Measurements from ENCODE around the gene GJA10. TPM values are rescaled to one million over a fixed set of nuclear protein-coding genes. Genes with fewer than 3 reads are reported as not detected.
"Not testable (repeated sequence)": the region's sequence is repeated elsewhere in the genome, so short reads cannot be mapped to it uniquely, and the experiment has no call there.

GJA10 gene
- total and polyA plus RNA-seq, 4 donors: not detected

DNA sequence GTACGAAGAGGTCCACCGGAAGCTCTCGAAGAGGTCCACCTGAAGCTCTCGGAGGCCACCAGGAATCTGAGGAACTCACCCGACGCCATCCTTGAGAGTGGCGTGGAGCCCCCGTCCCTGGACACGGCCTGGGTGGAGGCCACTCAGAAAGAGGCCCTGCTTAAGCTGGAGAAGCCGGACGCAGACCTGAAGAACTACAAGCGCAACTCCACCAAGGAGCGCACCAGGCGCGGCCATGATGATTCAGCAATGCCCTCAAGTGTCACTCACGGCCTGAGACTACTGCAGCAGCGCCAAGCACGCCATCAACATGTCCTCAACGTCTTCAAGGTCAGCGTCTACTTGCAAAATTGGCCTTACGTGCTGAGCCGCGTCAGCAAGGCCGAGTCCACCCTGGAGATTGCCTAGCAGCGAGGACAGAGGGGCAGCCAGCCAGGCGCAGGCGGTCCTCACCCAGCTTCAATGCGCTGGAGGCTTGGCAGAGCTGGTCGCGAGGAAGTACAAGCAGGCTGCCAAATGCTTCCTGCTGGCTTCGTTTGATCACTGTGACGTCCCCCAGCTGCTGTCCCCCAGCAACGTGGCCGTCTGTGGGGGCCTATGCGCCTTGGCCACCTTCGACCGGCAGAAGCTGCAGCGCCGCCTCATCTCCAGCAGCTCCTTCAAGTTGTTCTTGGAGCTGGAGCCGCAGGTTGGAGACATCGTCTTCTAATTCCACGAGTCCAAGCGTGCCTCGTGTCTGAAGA is 7.7 kb upstream of the GJA10 start:
- 93% methylated on average over 44 of the region's 44 CpGs for WGBS (ENCODE audit: insufficient coverage)
- no peaks in the 10 kb centered on the region for H3K36me3 ChIP-seq (ENCODE audit: control insufficient read depth, insufficient read depth, low read length)
- no peak overlapping the region for H3K27ac ChIP-seq (ENCODE audit: low read depth, low read length)
- no peaks in the 10 kb centered on the region for H3K9me3 ChIP-seq (ENCODE audit: control insufficient read depth, insufficient read depth, low read length)
- H3K4me3 ChIP-seq (ENCODE audit: low read depth, low read length): no peak overlapping the region
- peaks cover 7% of the 10 kb centered on the region for H3K27me3 ChIP-seq (ENCODE audit: control insufficient read depth, insufficient read depth, low read length)
- H3K4me1 ChIP-seq (ENCODE audit: control insufficient read depth, insufficient read depth, low read length): peaks cover 8% of the 10 kb centered on the region
- no peak for DNase-seq (ENCODE audit: low read depth in 4 of 6, low spot score in 6 of 6)

DNA sequence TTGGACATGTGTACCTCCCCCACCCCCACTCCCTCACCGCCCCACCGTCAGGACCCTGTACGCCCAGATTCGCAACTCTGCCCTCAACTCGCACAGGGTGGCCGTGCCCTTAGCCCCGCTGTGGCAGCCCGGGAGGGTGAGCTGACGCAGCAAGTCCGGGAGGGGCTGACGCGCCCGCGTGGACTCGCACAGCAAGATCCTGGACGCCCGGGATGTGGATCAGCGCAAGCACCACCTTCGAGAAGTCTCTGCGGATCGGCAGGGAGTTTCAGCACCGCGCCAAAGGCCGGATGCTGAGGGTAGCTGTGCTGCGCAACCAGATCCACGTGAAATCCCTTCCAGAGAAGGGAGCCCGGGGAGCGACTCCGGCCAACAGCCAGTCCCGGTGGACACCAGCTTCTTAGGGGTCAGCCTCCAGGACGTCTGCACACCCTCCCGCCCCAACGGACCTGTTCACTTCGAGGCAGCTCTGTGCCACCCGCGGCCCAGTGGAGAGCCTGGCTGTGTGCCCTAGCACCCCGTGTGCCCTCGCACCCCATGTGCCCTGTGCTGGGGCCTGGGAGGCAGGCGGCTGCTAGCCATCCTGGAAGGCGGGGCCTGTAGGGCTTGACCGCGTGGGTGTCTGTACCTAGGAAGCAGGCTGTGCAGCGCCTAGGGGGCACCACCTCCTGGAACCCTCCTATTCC is 6.7 kb upstream of the GJA10 start:
- no peak overlapping the region for H3K4me3 ChIP-seq (ENCODE audit: low read depth, low read length)
- H3K9me3 ChIP-seq (ENCODE audit: control insufficient read depth, insufficient read depth, low read length): no peaks in the 10 kb centered on the region
- H3K27me3 ChIP-seq (ENCODE audit: control insufficient read depth, insufficient read depth, low read length): peaks cover 9% of the 10 kb centered on the region
- no peak overlapping the region for H3K27ac ChIP-seq (ENCODE audit: low read depth, low read length)
- WGBS (ENCODE audit: insufficient coverage): 30% methylated on average over 41 of the region's 43 CpGs
- H3K36me3 ChIP-seq (ENCODE audit: control insufficient read depth, insufficient read depth, low read length): no peaks in the 10 kb centered on the region
- H3K4me1 ChIP-seq (ENCODE audit: control insufficient read depth, insufficient read depth, low read length): peaks cover 8% of the 10 kb centered on the region
- DNase-seq (ENCODE audit: low read depth in 4 of 6, low spot score in 6 of 6): no peak

DNA sequence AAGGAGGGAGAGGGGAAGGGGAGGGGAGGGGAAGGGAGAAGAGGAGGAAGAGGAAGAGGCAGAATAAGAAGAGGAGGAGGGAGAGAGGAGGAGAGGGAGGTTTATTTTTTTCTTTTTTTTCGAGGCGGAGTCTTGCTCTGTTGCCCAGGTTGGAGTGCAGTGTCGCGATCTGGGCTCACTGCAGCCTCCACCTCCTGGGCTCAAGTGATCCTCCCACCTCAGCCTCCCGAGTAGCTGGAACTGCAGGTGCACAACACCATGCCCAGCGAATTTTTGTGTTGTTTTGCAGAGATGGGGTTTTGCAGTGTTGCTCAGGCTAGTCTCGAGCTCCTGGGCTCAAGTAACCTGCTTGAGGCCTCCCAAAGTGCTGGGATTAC is 6.1 kb upstream of the GJA10 start:
- DNase-seq (ENCODE audit: low read depth in 4 of 6, low spot score in 6 of 6): no peak
- Histone ChIP-seq H3K36me3 (ENCODE audit: control insufficient read depth, insufficient read depth, low read length) (no peaks in the 10 kb centered on the region), H3K27ac (ENCODE audit: low read depth, low read length) (no peak overlapping the region), H3K9me3 (ENCODE audit: control insufficient read depth, insufficient read depth, low read length) (no peaks in the 10 kb centered on the region), H3K4me3 (ENCODE audit: low read depth, low read length) (no peak overlapping the region), H3K27me3 (ENCODE audit: control insufficient read depth, insufficient read depth, low read length) (peaks cover 9% of the 10 kb centered on the region), H3K4me1 (ENCODE audit: control insufficient read depth, insufficient read depth, low read length) (peaks cover 8% of the 10 kb centered on the region)
- no CpG with 5 or more reads among the region's 7 CpGs for WGBS (ENCODE audit: insufficient coverage)

DNA sequence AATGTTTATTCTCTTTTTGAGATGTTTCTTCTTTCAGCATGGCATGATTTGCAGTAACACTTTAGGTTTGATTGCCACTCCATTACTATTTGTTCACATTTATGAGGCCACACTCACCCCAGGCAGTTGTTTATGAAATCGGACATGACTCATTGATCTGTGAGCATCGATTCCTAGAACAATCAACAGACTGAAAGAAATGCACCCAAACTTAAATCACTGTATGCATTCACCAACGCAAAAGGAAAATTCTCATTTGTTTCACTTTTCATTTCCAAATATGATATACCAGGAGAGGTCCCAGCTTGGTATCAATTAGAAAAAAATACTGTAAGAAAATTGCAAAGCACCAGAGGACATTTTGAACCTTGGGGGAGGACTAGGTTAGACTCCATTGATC is 5.4 kb upstream of the GJA10 start:
- peaks cover 9% of the 10 kb centered on the region for H3K27me3 ChIP-seq (ENCODE audit: control insufficient read depth, insufficient read depth, low read length)
- H3K4me3 ChIP-seq (ENCODE audit: low read depth, low read length): no peak overlapping the region
- no peak for DNase-seq (ENCODE audit: low read depth in 4 of 6, low spot score in 6 of 6)
- no peaks in the 10 kb centered on the region for H3K9me3 ChIP-seq (ENCODE audit: control insufficient read depth, insufficient read depth, low read length)
- no peak overlapping the region for H3K27ac ChIP-seq (ENCODE audit: low read depth, low read length)
- peaks cover 8% of the 10 kb centered on the region for H3K4me1 ChIP-seq (ENCODE audit: control insufficient read depth, insufficient read depth, low read length)
- H3K36me3 ChIP-seq (ENCODE audit: control insufficient read depth, insufficient read depth, low read length): no peaks in the 10 kb centered on the region
- WGBS (ENCODE audit: insufficient coverage): no CpG with 5 or more reads among the region's 3 CpGs

DNA sequence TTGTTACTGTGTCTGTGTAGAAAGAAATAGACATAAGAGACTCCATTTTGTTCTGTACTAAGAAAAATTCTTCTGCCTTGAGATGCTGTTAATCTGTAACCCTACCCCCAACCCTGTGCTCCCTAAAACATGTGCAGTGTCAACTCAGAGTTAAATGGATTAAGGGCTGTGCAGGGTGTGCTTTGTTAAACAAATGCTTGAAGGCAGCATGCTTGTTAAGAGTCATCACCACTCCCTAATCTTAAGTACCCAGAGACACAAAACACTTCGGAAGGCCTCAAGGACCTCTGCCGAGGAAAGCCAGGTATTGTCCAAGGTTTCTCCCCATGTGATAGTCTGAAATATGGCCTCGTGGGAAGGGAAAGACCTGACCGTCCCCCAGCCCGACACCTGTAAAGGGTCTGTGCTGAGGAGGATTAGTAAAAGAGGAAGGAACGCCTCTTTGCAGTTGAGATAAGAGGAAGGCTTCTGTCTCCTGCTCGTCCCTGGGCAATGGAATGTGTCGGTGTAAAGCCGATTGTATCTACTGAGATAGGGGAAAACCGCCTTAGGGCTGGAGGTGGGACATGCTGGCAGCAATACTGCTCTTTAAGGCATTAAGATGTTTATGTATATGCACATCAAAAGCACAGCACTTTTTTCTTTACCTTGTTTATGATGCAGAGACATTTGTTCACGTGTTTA is 3.3 kb upstream of the GJA10 start:
- H3K4me1 ChIP-seq (ENCODE audit: control insufficient read depth, insufficient read depth, low read length); DNase-seq (ENCODE audit: low read depth in 4 of 6, low spot score in 6 of 6); H3K27me3 ChIP-seq (ENCODE audit: control insufficient read depth, insufficient read depth, low read length); H3K4me3 ChIP-seq (ENCODE audit: low read depth, low read length); H3K36me3 ChIP-seq (ENCODE audit: control insufficient read depth, insufficient read depth, low read length); H3K27ac ChIP-seq (ENCODE audit: low read depth, low read length); H3K9me3 ChIP-seq (ENCODE audit: control insufficient read depth, insufficient read depth, low read length): not testable (repeated sequence)
- WGBS (ENCODE audit: insufficient coverage): 10% methylated on average over 2 of the region's 11 CpGs

DNA sequence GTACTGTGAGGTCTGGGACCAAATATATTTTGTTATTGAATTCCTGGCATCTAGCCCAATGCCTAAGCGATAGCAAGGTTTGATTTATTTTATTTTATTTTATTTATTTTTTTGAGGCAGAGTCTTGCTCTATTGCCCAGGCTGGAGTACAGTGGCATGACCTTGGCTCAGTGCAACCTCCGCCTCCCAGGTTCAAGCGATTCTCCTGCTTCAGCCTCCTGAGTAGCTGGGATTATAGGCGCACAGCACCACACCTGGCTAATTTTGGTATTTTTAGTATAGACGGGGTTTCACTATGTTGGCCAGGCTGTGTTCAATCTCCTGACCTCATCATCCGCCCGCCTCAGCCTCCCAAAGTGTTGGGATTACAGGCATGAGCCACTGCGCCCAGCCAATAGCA is 1.7 kb upstream of the GJA10 start:
- 94% methylated on average over 6 of the region's 8 CpGs for WGBS (ENCODE audit: insufficient coverage)
- H3K4me3 ChIP-seq (ENCODE audit: low read depth, low read length); H3K27me3 ChIP-seq (ENCODE audit: control insufficient read depth, insufficient read depth, low read length); H3K27ac ChIP-seq (ENCODE audit: low read depth, low read length); DNase-seq (ENCODE audit: low read depth in 4 of 6, low spot score in 6 of 6); H3K9me3 ChIP-seq (ENCODE audit: control insufficient read depth, insufficient read depth, low read length); H3K4me1 ChIP-seq (ENCODE audit: control insufficient read depth, insufficient read depth, low read length); H3K36me3 ChIP-seq (ENCODE audit: control insufficient read depth, insufficient read depth, low read length): not testable (repeated sequence)

DNA sequence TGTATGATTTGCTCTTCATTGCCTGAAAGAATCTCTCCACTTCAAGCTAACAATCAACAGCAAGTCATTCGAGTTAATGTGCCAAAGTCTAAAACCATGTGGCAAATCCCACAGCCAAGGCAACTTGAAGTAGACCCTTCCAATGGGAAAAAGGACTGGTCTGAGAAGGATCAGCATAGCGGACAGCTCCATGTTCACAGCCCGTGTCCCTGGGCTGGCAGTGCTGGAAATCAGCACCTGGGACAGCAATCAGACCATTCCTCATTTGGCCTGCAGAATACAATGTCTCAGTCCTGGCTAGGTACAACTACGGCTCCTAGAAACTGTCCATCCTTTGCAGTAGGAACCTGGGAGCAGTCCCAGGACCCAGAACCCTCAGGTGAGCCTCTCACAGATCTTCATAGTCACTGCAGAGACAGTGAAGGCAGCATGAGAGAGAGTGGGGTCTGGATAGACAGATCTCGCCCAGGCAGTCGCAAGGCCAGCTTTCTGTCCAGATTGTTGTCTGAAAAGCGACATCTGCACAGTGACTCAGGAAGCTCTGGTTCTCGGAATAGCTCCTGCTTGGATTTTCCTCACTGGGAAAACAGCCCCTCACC is 1.1 kb downstream of the GJA10 start:
- Histone ChIP-seq H3K36me3 (ENCODE audit: control insufficient read depth, insufficient read depth, low read length) (no peaks in the 10 kb centered on the region), H3K27ac (ENCODE audit: low read depth, low read length) (no peak overlapping the region), H3K9me3 (ENCODE audit: control insufficient read depth, insufficient read depth, low read length) (no peaks in the 10 kb centered on the region), H3K4me3 (ENCODE audit: low read depth, low read length) (no peak overlapping the region), H3K27me3 (ENCODE audit: control insufficient read depth, insufficient read depth, low read length) (peaks cover 2% of the 10 kb centered on the region), H3K4me1 (ENCODE audit: control insufficient read depth, insufficient read depth, low read length) (no peaks in the 10 kb centered on the region)
- WGBS (ENCODE audit: insufficient coverage): 56% methylated on average over 7 of the region's 8 CpGs
- DNase-seq (ENCODE audit: low read depth in 4 of 6, low spot score in 6 of 6): peak in 2 of 6 donors; percentile 12 to 67

DNA sequence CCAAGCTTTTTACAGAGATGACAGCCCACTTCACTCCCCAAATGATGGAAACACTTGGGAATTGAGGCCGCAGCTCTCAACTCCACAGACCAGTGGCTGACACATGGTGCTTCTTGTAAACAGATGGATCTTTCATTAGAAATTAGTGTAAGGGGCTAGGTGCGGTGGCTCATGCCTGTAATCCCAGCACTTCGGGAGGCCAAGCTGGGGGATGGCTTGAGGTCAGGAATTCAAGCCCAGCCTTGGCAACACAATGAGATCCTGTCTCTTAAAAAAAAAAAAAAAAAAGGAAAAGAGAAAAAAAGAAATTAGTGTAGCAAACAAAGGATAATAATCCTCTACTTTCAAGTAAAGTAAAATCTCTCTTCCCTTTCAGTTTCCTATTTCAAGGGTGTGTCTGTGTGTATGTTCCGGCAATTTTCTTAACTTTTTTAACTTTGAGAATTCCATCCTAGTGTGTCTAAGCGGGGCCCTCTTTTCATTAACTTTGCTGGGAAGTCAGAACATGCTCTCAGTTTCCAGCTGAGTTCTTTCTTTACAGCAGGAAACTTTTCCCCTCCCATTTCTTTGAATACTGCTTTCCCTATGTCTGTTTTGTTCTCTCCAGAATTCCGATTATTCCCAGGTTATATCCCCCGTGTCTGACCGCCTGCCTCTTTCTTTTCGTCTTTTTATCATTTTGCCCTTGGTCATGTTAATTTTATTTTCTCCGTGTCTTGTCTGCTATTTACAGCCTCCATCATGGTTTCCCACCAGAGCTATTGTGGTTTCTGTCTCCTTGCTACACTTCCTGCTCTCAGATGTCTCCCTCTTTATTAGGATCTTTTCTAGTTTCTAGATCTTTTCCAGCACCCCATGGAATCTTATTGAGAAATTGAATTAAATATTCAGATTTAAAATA is 16.0 kb downstream of the GJA10 start:
- not testable (repeated sequence) for DNase-seq (ENCODE audit: low read depth in 4 of 6, low spot score in 6 of 6); H3K27ac ChIP-seq (ENCODE audit: low read depth, low read length); H3K36me3 ChIP-seq (ENCODE audit: control insufficient read depth, insufficient read depth, low read length); H3K27me3 ChIP-seq (ENCODE audit: control insufficient read depth, insufficient read depth, low read length); H3K4me3 ChIP-seq (ENCODE audit: low read depth, low read length); H3K4me1 ChIP-seq (ENCODE audit: control insufficient read depth, insufficient read depth, low read length); H3K9me3 ChIP-seq (ENCODE audit: control insufficient read depth, insufficient read depth, low read length)
- WGBS (ENCODE audit: insufficient coverage): 31% methylated on average over 2 of the region's 10 CpGs

DNA sequence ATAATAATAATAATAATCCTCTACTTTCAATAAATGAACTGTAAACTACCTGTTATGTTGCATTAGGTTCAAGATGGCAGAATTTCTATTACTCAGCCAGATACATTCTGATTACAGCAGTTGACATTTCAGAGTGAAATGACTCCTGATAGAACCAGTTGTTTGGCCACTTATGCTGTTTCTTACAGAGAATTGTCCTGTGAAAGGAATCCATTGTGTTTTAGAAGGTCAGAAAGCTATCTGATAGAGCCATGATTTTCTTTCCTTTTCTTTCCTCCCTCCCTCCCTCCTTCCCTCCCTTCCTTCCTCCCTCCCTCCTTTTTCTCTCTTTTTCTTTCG is 16.6 kb downstream of the GJA10 start:
- no CpG with 5 or more reads among the region's 1 CpG for WGBS (ENCODE audit: insufficient coverage)
- Histone ChIP-seq H3K27ac (ENCODE audit: low read depth, low read length) (no peak overlapping the region), H3K9me3 (ENCODE audit: control insufficient read depth, insufficient read depth, low read length) (no peaks in the 10 kb centered on the region), H3K36me3 (ENCODE audit: control insufficient read depth, insufficient read depth, low read length) (no peaks in the 10 kb centered on the region), H3K4me1 (ENCODE audit: control insufficient read depth, insufficient read depth, low read length) (no peaks in the 10 kb centered on the region), H3K4me3 (ENCODE audit: low read depth, low read length) (no peak overlapping the region), H3K27me3 (ENCODE audit: control insufficient read depth, insufficient read depth, low read length) (no peaks in the 10 kb centered on the region)
- DNase-seq (ENCODE audit: low read depth in 4 of 6, low spot score in 6 of 6): no peak
